ENCODE data around the gene CKAP5.
"Not testable (repeated sequence)": the region's sequence is repeated elsewhere in the genome, so short reads cannot be mapped to it uniquely, and the experiment has no call there.

DNA sequence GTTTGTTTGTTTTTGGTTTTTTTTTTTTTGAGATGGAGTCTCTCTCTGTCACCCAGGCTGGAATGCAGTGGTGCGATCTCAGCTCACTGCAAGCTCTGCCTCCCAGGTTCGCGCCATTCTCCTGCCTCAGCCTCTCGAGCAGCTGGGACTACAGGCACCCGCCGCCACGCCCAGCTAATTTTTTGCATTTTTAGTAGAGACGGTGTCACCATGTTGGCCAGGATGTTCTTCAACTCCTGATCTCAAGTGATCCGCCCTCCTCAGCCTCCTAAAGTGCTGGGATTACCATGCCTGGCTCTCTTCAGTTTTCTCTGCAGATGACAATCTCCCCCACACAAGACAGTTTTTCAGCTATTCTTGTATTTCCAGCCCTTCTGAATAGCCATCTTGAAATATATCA lies 136.7 kb downstream of the CKAP5 start:
- TF ChIP-seq EZH2 (IDR thresholded peaks at IDR 0.05; ENCODE audit: borderline replicate concordance, low read depth, low read length, poor library complexity, severe bottlenecking), result not testable (repeated sequence)
- TF ChIP-seq, protein P1, sequence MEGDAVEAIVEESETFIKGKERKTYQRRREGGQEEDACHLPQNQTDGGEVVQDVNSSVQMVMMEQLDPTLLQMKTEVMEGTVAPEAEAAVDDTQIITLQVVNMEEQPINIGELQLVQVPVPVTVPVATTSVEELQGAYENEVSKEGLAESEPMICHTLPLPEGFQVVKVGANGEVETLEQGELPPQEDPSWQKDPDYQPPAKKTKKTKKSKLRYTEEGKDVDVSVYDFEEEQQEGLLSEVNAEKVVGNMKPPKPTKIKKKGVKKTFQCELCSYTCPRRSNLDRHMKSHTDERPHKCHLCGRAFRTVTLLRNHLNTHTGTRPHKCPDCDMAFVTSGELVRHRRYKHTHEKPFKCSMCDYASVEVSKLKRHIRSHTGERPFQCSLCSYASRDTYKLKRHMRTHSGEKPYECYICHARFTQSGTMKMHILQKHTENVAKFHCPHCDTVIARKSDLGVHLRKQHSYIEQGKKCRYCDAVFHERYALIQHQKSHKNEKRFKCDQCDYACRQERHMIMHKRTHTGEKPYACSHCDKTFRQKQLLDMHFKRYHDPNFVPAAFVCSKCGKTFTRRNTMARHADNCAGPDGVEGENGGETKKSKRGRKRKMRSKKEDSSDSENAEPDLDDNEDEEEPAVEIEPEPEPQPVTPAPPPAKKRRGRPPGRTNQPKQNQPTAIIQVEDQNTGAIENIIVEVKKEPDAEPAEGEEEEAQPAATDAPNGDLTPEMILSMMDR (conservative IDR thresholded peaks at IDR 0.05; ENCODE audit: low read depth, low read length), result not testable (repeated sequence)
